ENCODE data around the gene TCP11.
"Not testable (repeated sequence)": the region's sequence is repeated elsewhere in the genome, so short reads cannot be mapped to it uniquely, and the experiment has no call there.

DNA sequence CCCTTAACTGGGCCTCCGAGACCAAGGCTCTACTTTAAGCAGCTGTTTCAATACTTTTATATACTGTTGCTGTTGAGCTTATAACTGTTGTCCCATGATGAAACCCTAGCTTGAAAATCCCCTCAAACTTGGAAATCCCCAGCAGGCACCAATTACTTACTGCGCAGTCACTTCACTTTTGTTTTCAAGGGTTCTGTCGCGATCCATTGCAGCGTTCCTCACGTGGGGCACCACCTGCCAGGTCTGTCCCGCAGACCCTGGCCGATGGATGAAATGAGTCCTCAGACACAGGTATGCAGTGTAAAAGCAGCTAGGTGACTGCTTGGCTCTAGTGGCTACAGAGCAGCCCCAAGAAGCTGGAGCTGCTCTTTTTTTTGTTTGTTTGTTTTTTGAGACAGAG, 33.9 kb downstream of the TCP11 start:
- TF ChIP-seq ARNTL (CRISPR knock-in tag; IDR thresholded peaks at IDR 0.05; ENCODE audit: borderline replicate concordance, low read depth); ZFP30 (CRISPR knock-in tag; IDR thresholded peaks at IDR 0.05); ZNF8 (CRISPR knock-in tag; IDR thresholded peaks at IDR 0.05); OSR1 (CRISPR knock-in tag; IDR thresholded peaks at IDR 0.05); RARB (CRISPR knock-in tag; IDR thresholded peaks at IDR 0.05); ZFP3 (CRISPR knock-in tag; IDR thresholded peaks at IDR 0.05); SNAI2 (CRISPR knock-in tag; IDR thresholded peaks at IDR 0.05): not testable (repeated sequence)
- TF ChIP-seq, protein P1, sequence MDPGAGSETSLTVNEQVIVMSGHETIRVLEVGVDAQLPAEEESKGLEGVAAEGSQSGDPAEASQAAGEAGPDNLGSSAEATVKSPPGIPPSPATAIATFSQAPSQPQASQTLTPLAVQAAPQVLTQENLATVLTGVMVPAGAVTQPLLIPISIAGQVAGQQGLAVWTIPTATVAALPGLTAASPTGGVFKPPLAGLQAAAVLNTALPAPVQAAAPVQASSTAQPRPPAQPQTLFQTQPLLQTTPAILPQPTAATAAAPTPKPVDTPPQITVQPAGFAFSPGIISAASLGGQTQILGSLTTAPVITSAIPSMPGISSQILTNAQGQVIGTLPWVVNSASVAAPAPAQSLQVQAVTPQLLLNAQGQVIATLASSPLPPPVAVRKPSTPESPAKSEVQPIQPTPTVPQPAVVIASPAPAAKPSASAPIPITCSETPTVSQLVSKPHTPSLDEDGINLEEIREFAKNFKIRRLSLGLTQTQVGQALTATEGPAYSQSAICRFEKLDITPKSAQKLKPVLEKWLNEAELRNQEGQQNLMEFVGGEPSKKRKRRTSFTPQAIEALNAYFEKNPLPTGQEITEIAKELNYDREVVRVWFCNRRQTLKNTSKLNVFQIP (CRISPR knock-in tag; IDR thresholded peaks at IDR 0.05; ENCODE audit: borderline replicate concordance, low read depth), result not testable (repeated sequence)
- TF ChIP-seq, protein P2, sequence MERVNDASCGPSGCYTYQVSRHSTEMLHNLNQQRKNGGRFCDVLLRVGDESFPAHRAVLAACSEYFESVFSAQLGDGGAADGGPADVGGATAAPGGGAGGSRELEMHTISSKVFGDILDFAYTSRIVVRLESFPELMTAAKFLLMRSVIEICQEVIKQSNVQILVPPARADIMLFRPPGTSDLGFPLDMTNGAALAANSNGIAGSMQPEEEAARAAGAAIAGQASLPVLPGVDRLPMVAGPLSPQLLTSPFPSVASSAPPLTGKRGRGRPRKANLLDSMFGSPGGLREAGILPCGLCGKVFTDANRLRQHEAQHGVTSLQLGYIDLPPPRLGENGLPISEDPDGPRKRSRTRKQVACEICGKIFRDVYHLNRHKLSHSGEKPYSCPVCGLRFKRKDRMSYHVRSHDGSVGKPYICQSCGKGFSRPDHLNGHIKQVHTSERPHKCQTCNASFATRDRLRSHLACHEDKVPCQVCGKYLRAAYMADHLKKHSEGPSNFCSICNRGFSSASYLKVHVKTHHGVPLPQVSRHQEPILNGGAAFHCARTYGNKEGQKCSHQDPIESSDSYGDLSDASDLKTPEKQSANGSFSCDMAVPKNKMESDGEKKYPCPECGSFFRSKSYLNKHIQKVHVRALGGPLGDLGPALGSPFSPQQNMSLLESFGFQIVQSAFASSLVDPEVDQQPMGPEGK (CRISPR knock-in tag; IDR thresholded peaks at IDR 0.05; ENCODE audit: borderline replicate concordance), result not testable (repeated sequence)
- TF ChIP-seq, protein P3, sequence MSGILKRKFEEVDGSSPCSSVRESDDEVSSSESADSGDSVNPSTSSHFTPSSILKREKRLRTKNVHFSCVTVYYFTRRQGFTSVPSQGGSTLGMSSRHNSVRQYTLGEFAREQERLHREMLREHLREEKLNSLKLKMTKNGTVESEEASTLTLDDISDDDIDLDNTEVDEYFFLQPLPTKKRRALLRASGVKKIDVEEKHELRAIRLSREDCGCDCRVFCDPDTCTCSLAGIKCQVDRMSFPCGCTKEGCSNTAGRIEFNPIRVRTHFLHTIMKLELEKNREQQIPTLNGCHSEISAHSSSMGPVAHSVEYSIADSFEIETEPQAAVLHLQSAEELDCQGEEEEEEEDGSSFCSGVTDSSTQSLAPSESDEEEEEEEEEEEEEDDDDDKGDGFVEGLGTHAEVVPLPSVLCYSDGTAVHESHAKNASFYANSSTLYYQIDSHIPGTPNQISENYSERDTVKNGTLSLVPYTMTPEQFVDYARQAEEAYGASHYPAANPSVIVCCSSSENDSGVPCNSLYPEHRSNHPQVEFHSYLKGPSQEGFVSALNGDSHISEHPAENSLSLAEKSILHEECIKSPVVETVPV (CRISPR knock-in tag; IDR thresholded peaks at IDR 0.05), result not testable (repeated sequence)
